IMR-90 (cell line): ENCODE data around the gene CYFIP1. TPM values are rescaled to one million over a fixed set of nuclear protein-coding genes. Genes with fewer than 3 reads are reported as not detected.

Experiments
- ATAC-seq: fragments of 200-7000 bp; cut with Tn5 transposase; 2 replicates; pipeline ENCODE4 v1.9.1; 2020; ENCODE audit warnings: low read depth, mild to moderate bottlenecking, moderate library complexity
- BruUV-seq: library from RNA; stranded (reverse); fragments of 400-500 nt; replicated peaks from 2 replicates; lab custom pipeline; 2021; lab: Mats Ljungman, UMichigan
- CTCF ChIA-PET: fragments of 300-600 bp; formaldehyde crosslinking; extraction: SDS; loops from one replicate; lab custom pipeline; 2021; ENCODE audit warnings: antibody characterized with exemption; lab: Yijun Ruan, JAX
- POLR2A ChIA-PET: fragments of 300-600 bp; sonication (Branson Sonifier 250); formaldehyde crosslinking; loops from one replicate; lab custom pipeline; 2022; ENCODE audit warnings: antibody characterized with exemption; ENCODE audit not compliant: unreplicated experiment; lab: Charles Lee
- DNase-seq: peaks from one replicate; pipeline ENCODE4 v3.0.0; 2013
- H2AFZ ChIP-seq: replicated peaks from 2 replicates; pipeline ENCODE3; 2013; ENCODE audit warnings: low read length, mild to moderate bottlenecking; ENCODE audit not compliant: poor library complexity
- H2AK5ac ChIP-seq: 2 replicates; pipeline ENCODE4 v1.6.1; 2013; ENCODE audit warnings: low read depth, low read length, inconsistent platforms
- H2AK9ac ChIP-seq: replicated peaks from 2 replicates; pipeline ENCODE3; 2013; ENCODE audit warnings: mild to moderate bottlenecking, low read depth, low read length, moderate library complexity; ENCODE audit not compliant: poor library complexity
- H2BK120ac ChIP-seq: 2 replicates; pipeline ENCODE4 v1.6.1; 2013; ENCODE audit warnings: low read depth, low read length, inconsistent platforms
- H2BK15ac ChIP-seq: 3 replicates; pipeline ENCODE4 v1.6.1; 2013; ENCODE audit warnings: low read depth, low read length, inconsistent platforms
- H2BK20ac ChIP-seq: 2 replicates; pipeline ENCODE4 v1.6.1; 2013; ENCODE audit warnings: low read depth, mild to moderate bottlenecking, inconsistent platforms, low read length, moderate library complexity
- H2BK5ac ChIP-seq: 2 replicates; pipeline ENCODE4 v1.6.1; 2013; ENCODE audit warnings: mild to moderate bottlenecking, low read depth, low read length, inconsistent platforms; ENCODE audit not compliant: poor library complexity, severe bottlenecking
- H3K14ac ChIP-seq: replicated peaks from 2 replicates; pipeline ENCODE4 v1.6.1; 2013; ENCODE audit warnings: low read depth, low read length, inconsistent platforms
- H3K18ac ChIP-seq: 2 replicates; pipeline ENCODE4 v1.6.1; 2013; ENCODE audit warnings: low read depth, low read length, control low read depth
- H3K23ac ChIP-seq: 2 replicates; pipeline ENCODE4 v1.6.1; 2013; ENCODE audit warnings: low read depth, low read length, inconsistent platforms
- H3K27ac ChIP-seq: 2 replicates; pipeline ENCODE4 v1.5.1; 2013; ENCODE audit warnings: mild to moderate bottlenecking, control low read depth, low read length; ENCODE audit not compliant: insufficient read depth
- H3K27me3 ChIP-seq: 2 replicates; pipeline ENCODE4 v1.6.1; 2013; ENCODE audit warnings: low read length; ENCODE audit not compliant: control insufficient read depth, insufficient read depth
- H3K36me3 ChIP-seq: 2 replicates; pipeline ENCODE4 v1.6.1; 2013; ENCODE audit warnings: low read length, mixed read lengths; ENCODE audit not compliant: control insufficient read depth, insufficient read depth
- H3K4ac ChIP-seq: 2 replicates; pipeline ENCODE4 v1.6.1; 2013; ENCODE audit warnings: low read depth, low read length, inconsistent platforms
- H3K4me1 ChIP-seq: 2 replicates; pipeline ENCODE4 v1.6.1; 2013; ENCODE audit warnings: low read length, mixed read lengths; ENCODE audit not compliant: control insufficient read depth, insufficient read depth
- H3K4me2 ChIP-seq: 2 replicates; pipeline ENCODE4 v1.6.1; 2013; ENCODE audit warnings: low read depth, mild to moderate bottlenecking, control low read depth, low read length, moderate library complexity
- H3K4me3 ChIP-seq: 2 replicates; pipeline ENCODE4 v1.5.1; 2013; ENCODE audit warnings: low read depth, mild to moderate bottlenecking, control low read depth, low read length, moderate library complexity; ENCODE audit not compliant: insufficient read depth
- H3K56ac ChIP-seq: 2 replicates; pipeline ENCODE4 v1.6.1; 2013; ENCODE audit warnings: low read length, inconsistent platforms; ENCODE audit not compliant: insufficient read depth; ENCODE audit errors: extremely low read depth
- H3K79me1 ChIP-seq, 2 experiments: 2 replicates each; pipeline ENCODE4 v1.6.1; 2013; ENCODE audit warnings: low read length in 2 of 2, inconsistent platforms in 1 of 2, low read depth in 1 of 2
- H3K9ac ChIP-seq: 2 replicates; pipeline ENCODE4 v1.6.1; 2013; ENCODE audit warnings: low read depth, low read length, control low read depth
- H3K9me1 ChIP-seq: 2 replicates; pipeline ENCODE4 v1.6.1; 2013; ENCODE audit warnings: low read length, inconsistent platforms; ENCODE audit not compliant: insufficient read depth
- H3K9me3 ChIP-seq: 2 replicates; pipeline ENCODE4 v1.6.1; 2013; ENCODE audit warnings: low read length; ENCODE audit not compliant: control insufficient read depth, insufficient read depth
- H4K20me1 ChIP-seq: 2 replicates; pipeline ENCODE4 v1.6.1; 2013; ENCODE audit warnings: low read length, inconsistent platforms; ENCODE audit not compliant: insufficient read depth
- H4K5ac ChIP-seq: 2 replicates; pipeline ENCODE4 v1.6.1; 2013; ENCODE audit warnings: mild to moderate bottlenecking, low read depth, low read length, control low read depth
- H4K8ac ChIP-seq, 2 experiments: 2 replicates each; pipeline ENCODE4 v1.6.1; 2013; ENCODE audit warnings: low read depth in 2 of 2, low read length in 2 of 2, control low read depth in 1 of 2, inconsistent platforms in 1 of 2
- H4K91ac ChIP-seq: 2 replicates; pipeline ENCODE4 v1.6.1; 2013; ENCODE audit warnings: low read depth, low read length, inconsistent platforms; ENCODE audit not compliant: insufficient read depth
- BHLHE40 ChIP-seq: fragments of 150-350 bp; IDR thresholded peaks from 2 replicates; pipeline ENCODE4 v1.6.1; 2016; ENCODE audit warnings: mild to moderate bottlenecking, low read depth, low read length
- CEBPB ChIP-seq: IDR thresholded peaks from 2 replicates; pipeline ENCODE4 v1.6.1; 2012; ENCODE audit warnings: low read depth, low read length, improper control_type of control experiment
- CHD1 ChIP-seq: IDR thresholded peaks from 2 replicates; pipeline ENCODE4 v1.6.1; 2012; ENCODE audit warnings: low read depth, low read length, improper control_type of control experiment
- CTCF ChIP-seq: conservative IDR thresholded peaks from 2 replicates; pipeline ENCODE4 v1.5.1; 2012; ENCODE audit warnings: mild to moderate bottlenecking, low read depth, low read length, improper control_type of control experiment
- ELK1 ChIP-seq: fragments of 150-350 bp; IDR thresholded peaks from 2 replicates; pipeline ENCODE4 v1.6.1; 2016; ENCODE audit warnings: low read depth, mild to moderate bottlenecking, low read length, moderate library complexity, borderline replicate concordance
- FOS ChIP-seq: fragments of 150-350 bp; IDR thresholded peaks from 2 replicates; pipeline ENCODE4 v1.6.1; 2016; ENCODE audit warnings: low read depth, low read length
- MAFK ChIP-seq: IDR thresholded peaks from 2 replicates; pipeline ENCODE4 v1.6.1; 2012; ENCODE audit warnings: low read depth, low read length, improper control_type of control experiment
- MAZ ChIP-seq: IDR thresholded peaks from 2 replicates; pipeline ENCODE4 v1.6.1; 2012; ENCODE audit warnings: low read depth, mild to moderate bottlenecking, low read length, improper control_type of control experiment, moderate library complexity, borderline replicate concordance
- MXI1 ChIP-seq: IDR thresholded peaks from 2 replicates; pipeline ENCODE4 v1.6.1; 2012; ENCODE audit warnings: low read depth, mild to moderate bottlenecking, low read length, moderate library complexity, borderline replicate concordance
- NFE2L2 ChIP-seq: fragments of 150-350 bp; IDR thresholded peaks from 2 replicates; pipeline ENCODE4 v1.6.1; 2016; ENCODE audit warnings: low read depth, mild to moderate bottlenecking, low read length
- POLR2A ChIP-seq: IDR thresholded peaks from 2 replicates; pipeline ENCODE4 v1.6.1; 2012; ENCODE audit warnings: mild to moderate bottlenecking, low read depth, low read length
- RAD21 ChIP-seq: IDR thresholded peaks from 2 replicates; pipeline ENCODE4 v1.6.1; 2012; ENCODE audit warnings: low read length, improper control_type of control experiment
- RCOR1 ChIP-seq: IDR thresholded peaks from 2 replicates; pipeline ENCODE4 v1.6.1; 2012; ENCODE audit warnings: mild to moderate bottlenecking, low read length, improper control_type of control experiment; ENCODE audit not compliant: insufficient replicate concordance
- RFX5 ChIP-seq: IDR thresholded peaks from 2 replicates; pipeline ENCODE4 v1.8.0; 2012; ENCODE audit warnings: low read depth, mild to moderate bottlenecking, low read length, moderate library complexity
- SMC3 ChIP-seq: fragments of 150-350 bp; IDR thresholded peaks from 2 replicates; pipeline ENCODE4 v1.6.1; 2016; ENCODE audit warnings: low read depth, mild to moderate bottlenecking, antibody characterized with exemption, low read length, moderate library complexity
- USF2 ChIP-seq: fragments of 150-350 bp; IDR thresholded peaks from 2 replicates; pipeline ENCODE4 v1.6.1; 2017; ENCODE audit warnings: mild to moderate bottlenecking, antibody characterized with exemption, low read length, low read depth
- WGBS, 2 experiments: methylation state at CpG; one replicate each; pipeline versions ENCODE4 v1.1.5 to v1.1.7; 2013; ENCODE audit warnings: missing lambda C conversion rate in 2 of 2; ENCODE audit not compliant: insufficient read length in 1 of 2; ENCODE audit errors: extremely low coverage in 2 of 2; 5-methylcytosine and 5-hydroxymethylcytosine counted together
- dilution Hi-C: fragments of 300-500 bp; cut with HindIII; formaldehyde crosslinking; loops from one replicate; pipeline ENCODE4 v1.14.3; 2018; ENCODE audit warnings: low sequenced_read_pairs; ENCODE audit not compliant: unreplicated experiment
- in situ Hi-C: fragments of 300-500 bp; cut with MboI; formaldehyde crosslinking; loops from 3 replicates; pipeline ENCODE4 v1.14.3; 2019; ENCODE audit warnings: low sequenced_read_pairs, inconsistent platforms, mixed read lengths
- intact Hi-C: fragments of 100-400 bp; cut with micrococcal nuclease; formaldehyde crosslinking; loops from 2 replicates; pipeline ENCODE4 v1.10.0; 2022
- polyA plus RNA-seq, 3 experiments: library from polyadenylated mRNA; depleted of rRNA; stranded (reverse); fragments of >200 nt; gene quantifications; 2 replicates each; pipeline ENCODE4 v1.2.3, GENCODE V29; 2012; ENCODE audit warnings: low replicate concordance in 1 of 3
- total RNA-seq: library from RNA; depleted of rRNA; stranded (reverse); fragments of >200 nt; gene quantifications from 2 replicates; pipeline ENCODE4 v1.2.3, GENCODE V29; 2012

The CYFIP1 gene
- total and polyA plus RNA-seq, 2 of the 4 experiments (the other 2 are of a cell fraction), result 58.4 to 163 TPM

- no peak overlapping the region for H3K14ac ChIP-seq
- no peak overlapping the region for H2AFZ ChIP-seq
- no peak overlapping the region for H3K4ac ChIP-seq
- no peak overlapping the region for H2BK15ac ChIP-seq
- H3K23ac ChIP-seq, result no peak overlapping the region
- no peaks in the 10 kb centered on the region for H3K27me3 ChIP-seq
- H3K56ac ChIP-seq, result no peak overlapping the region
- H2BK5ac ChIP-seq, result no peak overlapping the region
- TF ChIP-seq RAD21, result no peak
- no peak for TF ChIP-seq MAZ
- TF ChIP-seq SMC3, result no peak
- no peak for TF ChIP-seq MXI1
- TF ChIP-seq MAFK, result no peak
- no peak for TF ChIP-seq ELK1
- no peak for TF ChIP-seq USF2
- no peak for TF ChIP-seq NFE2L2
- no peak for TF ChIP-seq FOS
- no peak for TF ChIP-seq POLR2A
- no peak for TF ChIP-seq BHLHE40
- no peak for TF ChIP-seq CHD1
- TF ChIP-seq RCOR1, result no peak
- no peak for TF ChIP-seq CEBPB
- no peak for TF ChIP-seq RFX5
- TF ChIP-seq CTCF, result no peak
- no peak overlapping the region for H2AK9ac ChIP-seq
- POLR2A ChIA-PET, result no interaction called here
- H3K9me3 ChIP-seq, result no peaks in the 10 kb centered on the region
- DNase-seq (no peak), ATAC-seq (no peak)
- H3K27ac ChIP-seq, result no peak overlapping the region
- no peak overlapping the region for H2BK120ac ChIP-seq
- peaks cover 46% of the 10 kb centered on the region for H3K36me3 ChIP-seq
- intact Hi-C loops (loop anchor here (5.0 kb wide), 1 partner anchor 109 kb away; no protein-coding TSS in a partner anchor), in situ Hi-C loops (no loop called here), dilution Hi-C loops (no loop called here)
- BruUV-seq, result no TSS peak
- WGBS, 2 experiments, result 95% methylated on average over 19 of the region's 25 CpGs; no CpG with 5 or more reads in 1 of the 2 experiments
- no peak overlapping the region for H2AK5ac ChIP-seq
- no peak overlapping the region for H4K91ac ChIP-seq
- H4K20me1 ChIP-seq, result no peaks in the 10 kb centered on the region
- H3K18ac ChIP-seq, result no peak overlapping the region
- no peak overlapping the region for H4K8ac ChIP-seq
- no peaks in the 10 kb centered on the region for H3K4me1 ChIP-seq
- H3K9me1 ChIP-seq, result peaks cover 6% of the 10 kb centered on the region
- H4K5ac ChIP-seq, result no peak overlapping the region
- CTCF ChIA-PET, result no interaction called here
- H2BK20ac ChIP-seq, result no peak overlapping the region
- H3K4me2 ChIP-seq, result no peak overlapping the region
- no peak overlapping the region for H3K9ac ChIP-seq
- H3K79me1 ChIP-seq, result peaks cover 0 to 28% of the 10 kb centered on the region in 2 experiments
- no peak overlapping the region for H3K4me3 ChIP-seq
Observed at GRCh38 chr15:22918596-22919140, 61.5 kb downstream of the CYFIP1 start.
